ENCODE data around the gene ZNF19. TPM values are rescaled to one million over a fixed set of nuclear protein-coding genes. Genes with fewer than 3 reads are reported as not detected.

The ZNF19 gene
- total RNA-seq (3.3 and 3.9 TPM in 2 replicates), polyA plus RNA-seq (1.3 and 1.8 TPM in 2 replicates), polyA minus RNA-seq (ENCODE audit: low replicate concordance) (0.08 and 0.30 TPM in 2 replicates)
- 1.0 and 1.4 TPM in 2 replicates for polyA plus RNA-seq (2012)

DNA sequence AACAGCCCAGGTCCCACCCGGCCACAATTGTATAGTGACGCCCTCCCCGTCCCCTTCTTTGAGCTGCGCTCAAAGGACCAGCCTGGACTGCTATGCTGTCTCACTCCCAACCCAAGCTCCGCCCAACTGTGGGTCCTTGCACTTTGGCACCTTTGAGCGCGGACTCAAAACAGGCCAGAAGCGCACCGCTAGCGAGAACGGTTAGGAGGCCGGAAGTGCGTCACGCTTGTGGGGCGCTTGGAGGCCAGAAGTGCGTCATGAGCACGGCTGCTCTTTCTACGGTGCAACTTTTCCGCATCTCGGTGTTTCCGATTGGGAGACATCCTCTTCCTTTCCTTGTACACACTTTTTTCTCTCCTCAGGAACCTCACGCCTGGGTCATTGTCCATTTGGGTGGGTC lies at the start of gene ZNF19:
Gene ZNF19 (minus strand): TSS at position 203 of the 400 bp plus-strand sequence. CDS start 7,210 bp downstream, outside the sequence.
- Histone ChIP-seq H3K27me3 (ENCODE audit: control insufficient read depth, insufficient read depth, low read length) (no peaks in the 10 kb centered on the region), H3K4me3 (replicated peaks in 1 of 4; ENCODE audit: control extremely low read depth in 1 of 4, insufficient read depth in 1 of 4, low read depth in 3 of 4, low read length in 4 of 4) (no peak within 1 kb of the TSS), H3K79me2 (ENCODE audit: control insufficient read depth, insufficient read depth, low read length) (no peaks in the 10 kb centered on the region), H2AFZ (ENCODE audit: low read length) (no peak within 1 kb of the TSS), H3K4me1 (ENCODE audit: control insufficient read depth, extremely low read depth, insufficient read depth, low read length) (no peaks in the 10 kb centered on the region), H3K36me3 (ENCODE audit: control insufficient read depth, insufficient read depth, low read length) (no peaks in the 10 kb centered on the region), H3K4me2 (ENCODE audit: extremely low read depth, insufficient read depth, low read length) (no peak within 1 kb of the TSS), H3K9me3 (ENCODE audit: control insufficient read depth, insufficient read depth, low read depth, low read length) (no peaks in the 10 kb centered on the region), H4K20me1 (ENCODE audit: control insufficient read depth, extremely low read depth, insufficient read depth, low read length) (no peaks in the 10 kb centered on the region), H3K27ac (ENCODE audit: insufficient read depth, low read length) (no peak within 1 kb of the TSS), H3K9ac (ENCODE audit: insufficient read depth, low read length) (no peak within 1 kb of the TSS)
- TF ChIP-seq EZH2 (IDR thresholded peaks at IDR 0.05; ENCODE audit: low read length, missing control alignments), result no peak
- TF ChIP-seq CTCF (conservative IDR thresholded peaks at IDR 0.05 in 1 of 2, IDR thresholded peaks at IDR 0.05 in 1 of 2; ENCODE audit: low read depth in 1 of 2, low read length in 2 of 2), result no peak
- DNase-seq (ENCODE audit: low read depth in 2 of 2), result no peak

- Histone ChIP-seq H3K27ac (ENCODE audit: insufficient read depth, low read length) (no peak overlapping the region), H3K36me3 (ENCODE audit: control insufficient read depth, insufficient read depth, low read length) (no peaks in the 10 kb centered on the region), H3K9ac (ENCODE audit: insufficient read depth, low read length) (no peak overlapping the region), H3K4me3 (replicated peaks in 1 of 4; ENCODE audit: control extremely low read depth in 1 of 4, insufficient read depth in 1 of 4, low read depth in 3 of 4, low read length in 4 of 4) (no peak overlapping the region), H2AFZ (ENCODE audit: low read length) (no peak overlapping the region), H3K9me3 (ENCODE audit: control insufficient read depth, insufficient read depth, low read depth, low read length) (no peaks in the 10 kb centered on the region), H4K20me1 (ENCODE audit: control insufficient read depth, extremely low read depth, insufficient read depth, low read length) (no peaks in the 10 kb centered on the region), H3K4me1 (ENCODE audit: control insufficient read depth, extremely low read depth, insufficient read depth, low read length) (no peaks in the 10 kb centered on the region), H3K27me3 (ENCODE audit: control insufficient read depth, insufficient read depth, low read length) (no peaks in the 10 kb centered on the region), H3K4me2 (ENCODE audit: extremely low read depth, insufficient read depth, low read length) (no peak overlapping the region), H3K79me2 (ENCODE audit: control insufficient read depth, insufficient read depth, low read length) (no peaks in the 10 kb centered on the region)
- TF ChIP-seq CTCF (conservative IDR thresholded peaks at IDR 0.05 in 1 of 2, IDR thresholded peaks at IDR 0.05 in 1 of 2; ENCODE audit: low read depth in 1 of 2, low read length in 2 of 2) (peak; percentile 41 to 61), EZH2 (IDR thresholded peaks at IDR 0.05; ENCODE audit: low read length, missing control alignments) (no peak)
- DNase-seq (ENCODE audit: low read depth in 2 of 2), result peak; percentile 24 to 25
Observed at GRCh38 chr16:71537643-71538042, 48.5 kb upstream of the ZNF19 start.

GRCh38 chr16:71536752-71537499 lies 47.8 kb upstream of the ZNF19 start:
- Histone ChIP-seq H3K9me3 (ENCODE audit: control insufficient read depth, insufficient read depth, low read depth, low read length) (no peaks in the 10 kb centered on the region), H3K4me3 (replicated peaks in 1 of 4; ENCODE audit: control extremely low read depth in 1 of 4, insufficient read depth in 1 of 4, low read depth in 3 of 4, low read length in 4 of 4) (no peak overlapping the region), H3K9ac (ENCODE audit: insufficient read depth, low read length) (no peak overlapping the region), H4K20me1 (ENCODE audit: control insufficient read depth, extremely low read depth, insufficient read depth, low read length) (no peaks in the 10 kb centered on the region), H2AFZ (ENCODE audit: low read length) (no peak overlapping the region), H3K27me3 (ENCODE audit: control insufficient read depth, insufficient read depth, low read length) (no peaks in the 10 kb centered on the region), H3K27ac (ENCODE audit: insufficient read depth, low read length) (no peak overlapping the region), H3K36me3 (ENCODE audit: control insufficient read depth, insufficient read depth, low read length) (no peaks in the 10 kb centered on the region), H3K4me2 (ENCODE audit: extremely low read depth, insufficient read depth, low read length) (no peak overlapping the region), H3K79me2 (ENCODE audit: control insufficient read depth, insufficient read depth, low read length) (no peaks in the 10 kb centered on the region), H3K4me1 (ENCODE audit: control insufficient read depth, extremely low read depth, insufficient read depth, low read length) (no peaks in the 10 kb centered on the region)
- no peak for TF ChIP-seq CTCF (conservative IDR thresholded peaks at IDR 0.05 in 1 of 2, IDR thresholded peaks at IDR 0.05 in 1 of 2; ENCODE audit: low read depth in 1 of 2, low read length in 2 of 2)
- TF ChIP-seq EZH2 (IDR thresholded peaks at IDR 0.05; ENCODE audit: low read length, missing control alignments), result no peak
- DNase-seq (ENCODE audit: low read depth in 2 of 2), result no peak
